GM19467 (cell line): ENCODE data around the gene FN3K.
A peak's percentile ranks its signal among the peaks of the same experiment; 100 is the strongest.

Experiments
- ATAC-seq: cut with Tn5 transposase; IDR thresholded peaks from one replicate; pipeline ENCODE4 v1.9.1; 2021; ENCODE audit warnings: mild to moderate bottlenecking, moderate library complexity; ENCODE audit not compliant: unreplicated experiment

FN3K gene

DNA sequence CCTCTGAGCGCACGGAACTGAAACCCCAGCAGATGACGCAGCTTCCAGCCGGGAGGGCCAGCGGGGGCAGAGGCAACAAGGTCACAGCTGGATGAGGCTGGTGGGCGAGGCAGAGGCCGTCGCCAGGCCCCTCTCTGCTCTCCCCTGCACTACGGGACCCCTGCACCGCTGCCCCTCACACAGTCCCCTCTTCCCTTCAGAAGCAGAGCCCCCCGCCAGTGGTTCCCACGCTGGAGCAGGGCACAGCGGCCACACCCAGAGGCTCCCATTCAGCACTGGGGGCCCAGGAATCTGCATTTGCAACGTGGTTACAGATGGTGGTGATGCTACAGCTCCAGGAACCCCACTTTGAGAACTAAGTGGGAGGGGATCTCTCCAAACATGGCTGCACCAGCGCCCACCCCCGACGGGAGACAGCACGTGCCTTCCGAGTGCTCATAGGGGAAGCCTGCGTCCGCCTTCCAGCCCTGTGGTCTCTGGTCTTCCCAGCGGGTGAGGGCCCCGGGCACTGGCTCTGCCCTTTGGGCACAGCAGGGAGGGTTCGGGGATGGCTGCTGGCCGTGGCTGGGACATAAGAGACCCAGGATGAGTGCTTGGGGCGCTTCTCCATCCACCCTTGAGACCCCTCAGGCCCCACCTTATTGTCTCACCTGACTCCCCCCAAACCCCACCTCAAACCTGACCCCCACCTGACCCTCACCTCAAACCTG is 32.2 kb upstream of the FN3K start:
- no peak for ATAC-seq

DNA sequence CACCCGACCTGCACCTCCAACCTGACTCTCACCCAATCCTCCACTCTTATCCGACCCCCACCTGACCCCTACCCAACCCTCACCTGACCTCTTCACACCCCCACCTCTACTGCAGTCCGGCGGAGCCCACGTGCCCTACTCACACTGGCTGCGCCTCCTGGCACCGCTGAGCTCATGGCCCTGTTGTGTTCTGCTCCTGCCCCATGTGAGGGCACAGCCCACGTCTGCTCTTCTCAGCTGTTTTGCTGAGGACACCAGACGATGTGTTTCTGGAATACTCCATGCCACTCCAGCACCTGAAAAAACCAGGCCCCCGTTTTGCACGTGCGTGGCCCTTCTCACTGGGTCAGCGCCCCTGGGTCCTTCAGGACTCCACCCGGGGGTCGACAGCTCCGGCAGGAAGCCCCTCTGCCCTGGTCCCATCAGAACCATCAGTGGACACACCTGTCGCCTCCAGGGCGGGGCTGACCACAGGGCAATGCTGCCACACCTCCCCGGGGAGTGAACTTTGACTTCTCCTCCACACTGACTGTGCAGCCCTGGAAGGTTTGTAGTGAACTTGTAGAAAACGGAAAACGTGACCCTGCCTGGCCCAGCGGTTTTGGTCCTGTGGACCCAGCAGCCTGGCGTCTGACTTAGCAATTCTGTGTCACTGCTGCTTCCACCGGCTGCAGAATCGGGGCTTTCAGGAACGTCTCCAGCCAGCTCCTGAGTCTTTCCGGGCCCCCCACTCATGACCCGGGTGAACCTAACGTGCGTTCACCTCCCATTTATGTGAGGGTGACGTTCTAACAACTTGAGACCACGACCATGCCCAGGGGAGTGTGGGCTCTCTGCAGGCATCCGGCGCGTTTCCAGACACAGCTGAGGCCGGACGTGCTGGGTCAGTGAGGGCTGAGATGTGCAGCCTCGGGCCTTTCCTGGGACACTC is 31.2 kb upstream of the FN3K start:
- no peak for ATAC-seq

DNA sequence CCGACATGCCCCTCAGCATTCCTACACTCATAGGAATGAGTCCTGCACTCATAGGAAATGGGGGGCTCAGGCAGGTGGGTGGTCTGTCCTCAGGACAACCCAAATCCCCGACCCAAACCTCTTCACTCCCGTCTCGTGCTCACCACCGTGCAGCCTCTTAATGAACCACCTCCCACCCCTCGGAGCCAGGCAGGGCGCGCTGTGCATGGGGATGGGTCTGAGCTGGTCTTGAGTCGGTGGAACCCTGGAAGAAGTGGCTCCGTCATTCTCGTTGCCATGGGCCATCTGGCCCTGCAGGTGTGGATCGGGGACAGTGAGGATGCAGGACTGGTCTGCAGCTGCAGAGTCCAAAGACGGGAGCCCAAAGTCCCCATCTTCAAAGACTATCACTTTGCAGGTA is 30.5 kb upstream of the FN3K start:
- no peak for ATAC-seq

DNA sequence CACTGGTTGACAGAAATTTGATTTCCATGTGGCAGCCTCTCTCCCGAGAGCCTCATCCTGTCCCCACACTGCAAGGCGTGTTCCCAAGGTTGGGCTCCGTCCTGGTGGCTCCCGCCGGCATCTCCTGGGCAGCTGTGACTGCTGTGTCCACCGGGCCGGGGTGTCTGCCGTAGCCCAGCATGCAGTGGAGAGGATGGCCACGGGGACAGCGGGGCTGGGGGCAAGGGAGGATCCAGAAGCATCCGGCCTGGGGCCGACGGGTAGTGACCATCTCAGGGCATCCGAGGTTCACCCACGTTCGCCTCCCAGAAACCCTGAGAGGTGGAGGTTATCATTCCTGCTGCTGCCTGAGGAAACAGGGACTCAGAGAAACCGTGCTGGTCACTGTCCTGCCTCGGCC is 29.7 kb upstream of the FN3K start:
- no peak for ATAC-seq

DNA sequence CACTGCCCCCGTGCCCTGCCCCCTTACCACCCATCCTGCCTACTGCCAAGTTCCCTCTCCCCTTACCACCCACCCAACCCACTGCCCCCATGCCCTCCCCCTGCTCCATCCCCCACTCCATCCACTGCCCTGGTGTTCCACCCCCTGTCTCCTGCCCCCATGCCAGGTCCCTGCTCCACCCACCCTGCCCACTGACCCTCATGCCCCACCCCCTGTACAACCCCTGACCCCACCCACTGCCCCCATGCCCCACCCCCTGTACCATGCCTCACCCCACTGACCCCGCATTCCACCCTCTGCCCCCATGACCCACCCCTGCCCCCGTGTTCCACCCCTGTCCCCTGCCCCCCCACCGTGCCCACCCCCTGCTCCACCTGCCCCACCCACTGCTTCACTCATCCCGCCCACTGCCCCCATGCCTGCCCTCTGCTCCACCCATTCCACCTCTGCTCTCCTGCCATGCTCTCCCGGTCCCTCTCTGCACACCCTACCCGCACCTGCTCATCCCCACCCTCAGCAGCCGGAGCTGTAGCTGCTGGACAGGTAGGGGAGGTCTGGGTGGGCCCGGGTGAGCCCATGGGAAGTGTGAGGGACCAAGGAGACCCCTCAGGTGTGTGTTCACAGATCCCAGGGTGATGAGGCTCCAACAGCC is 26.3 kb upstream of the FN3K start:
- no peak for ATAC-seq

DNA sequence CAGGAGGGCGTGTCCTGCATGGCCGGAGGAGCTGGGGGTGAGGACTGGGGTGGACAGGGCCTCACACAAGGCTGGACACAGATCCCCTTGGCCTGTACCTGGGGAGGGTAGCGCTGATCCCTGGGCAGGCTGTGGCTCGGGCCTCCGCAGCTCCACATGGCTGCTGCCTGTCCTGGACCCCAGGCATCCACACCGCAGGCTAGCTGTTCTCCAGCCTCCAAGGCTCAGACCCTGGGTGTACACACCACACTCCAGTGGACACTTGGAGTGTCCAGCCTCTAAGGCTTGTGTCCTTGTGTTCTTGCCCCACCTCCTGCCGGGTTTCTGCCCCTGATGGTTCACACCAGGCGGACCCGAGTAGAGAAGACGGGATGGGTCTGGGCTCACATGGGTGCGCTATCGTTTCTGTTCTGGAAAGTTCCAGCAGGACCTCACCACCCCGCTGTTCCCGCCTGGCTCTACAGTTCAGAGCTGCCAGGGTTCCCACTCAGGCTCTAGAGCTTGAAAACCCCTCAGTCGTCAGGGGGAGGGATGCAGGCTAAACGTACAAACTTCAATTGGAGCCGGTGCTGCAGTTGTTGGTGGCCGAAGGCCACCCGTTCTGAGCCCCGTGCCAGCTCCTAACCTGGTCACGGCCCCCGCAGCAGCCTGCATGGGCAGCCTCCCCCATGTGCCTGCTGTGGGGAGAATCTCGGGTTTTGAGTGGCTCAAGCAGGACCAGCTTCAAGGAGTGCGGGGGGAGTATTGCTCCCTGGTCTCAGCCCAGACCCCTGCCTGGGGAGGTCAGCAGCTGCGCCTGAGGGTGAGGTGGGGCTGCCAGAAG is 25.5 kb upstream of the FN3K start:
- no peak for ATAC-seq

DNA sequence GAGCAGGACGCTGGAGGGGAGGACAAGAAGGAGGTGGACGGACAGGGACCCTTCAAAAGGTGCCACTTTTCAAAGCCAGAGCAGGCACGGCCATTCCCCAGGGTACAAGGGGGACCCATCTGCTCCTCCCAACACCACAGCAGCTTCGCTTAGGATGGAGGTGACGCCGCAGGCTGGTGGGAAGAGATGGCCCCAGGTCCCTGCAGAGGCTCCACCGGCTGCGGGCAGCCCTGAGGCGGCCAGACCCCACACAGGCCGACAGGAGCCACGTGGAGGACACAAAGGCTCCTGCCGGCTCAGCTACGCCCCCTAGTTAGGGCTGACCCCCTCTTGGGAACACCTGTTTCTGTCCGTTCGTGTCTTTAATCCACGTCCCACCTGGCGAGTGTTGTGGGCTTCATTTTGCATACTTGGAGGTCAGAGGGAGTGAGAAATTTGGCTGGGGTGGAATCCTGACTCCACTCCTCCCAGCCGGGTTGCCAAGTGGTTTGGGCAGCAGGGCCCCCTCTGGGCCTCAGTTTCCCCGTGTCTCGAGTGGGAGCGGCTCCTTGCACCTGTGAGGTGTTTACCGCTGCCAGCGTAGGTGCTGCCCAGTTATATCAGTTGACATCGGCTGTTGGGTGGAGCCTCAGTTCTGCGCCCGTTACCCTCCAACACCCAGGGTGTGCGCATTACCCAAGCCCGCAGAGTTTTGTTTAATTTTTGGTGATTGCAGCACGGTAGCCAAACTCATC is 24.7 kb upstream of the FN3K start:
- ATAC-seq = no peak

DNA sequence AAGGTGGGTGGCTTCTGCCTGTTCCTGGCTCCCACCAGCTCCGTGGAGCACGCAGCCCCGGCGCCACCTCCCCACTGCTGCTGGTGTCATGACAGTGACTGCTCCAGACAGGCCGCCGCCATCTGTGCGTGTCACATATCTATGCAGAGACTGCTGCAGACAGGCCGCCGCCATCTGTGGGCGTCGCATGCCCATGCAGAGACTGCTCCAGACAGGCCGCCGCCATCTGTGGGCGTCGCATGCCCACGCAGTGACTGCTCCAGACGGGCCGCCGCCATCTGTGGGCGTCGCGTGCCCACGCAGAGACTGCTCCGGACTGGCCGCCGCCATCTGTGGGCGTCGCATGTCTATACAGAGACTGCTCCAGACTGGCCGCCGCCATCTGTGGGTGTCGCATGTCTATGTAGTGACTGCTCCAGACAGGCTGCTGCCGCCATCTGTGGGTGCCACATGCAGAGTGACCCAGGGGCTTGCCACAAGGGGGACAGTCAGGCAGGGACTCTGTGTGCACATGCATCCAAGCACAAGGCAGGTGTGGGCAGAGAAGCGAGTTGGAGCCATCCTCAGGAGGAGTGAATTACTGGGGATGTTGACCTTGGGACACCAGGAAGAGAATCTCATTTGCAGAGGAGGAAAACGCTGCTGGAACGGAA is 22.2 kb upstream of the FN3K start:
- ATAC-seq = no peak

DNA sequence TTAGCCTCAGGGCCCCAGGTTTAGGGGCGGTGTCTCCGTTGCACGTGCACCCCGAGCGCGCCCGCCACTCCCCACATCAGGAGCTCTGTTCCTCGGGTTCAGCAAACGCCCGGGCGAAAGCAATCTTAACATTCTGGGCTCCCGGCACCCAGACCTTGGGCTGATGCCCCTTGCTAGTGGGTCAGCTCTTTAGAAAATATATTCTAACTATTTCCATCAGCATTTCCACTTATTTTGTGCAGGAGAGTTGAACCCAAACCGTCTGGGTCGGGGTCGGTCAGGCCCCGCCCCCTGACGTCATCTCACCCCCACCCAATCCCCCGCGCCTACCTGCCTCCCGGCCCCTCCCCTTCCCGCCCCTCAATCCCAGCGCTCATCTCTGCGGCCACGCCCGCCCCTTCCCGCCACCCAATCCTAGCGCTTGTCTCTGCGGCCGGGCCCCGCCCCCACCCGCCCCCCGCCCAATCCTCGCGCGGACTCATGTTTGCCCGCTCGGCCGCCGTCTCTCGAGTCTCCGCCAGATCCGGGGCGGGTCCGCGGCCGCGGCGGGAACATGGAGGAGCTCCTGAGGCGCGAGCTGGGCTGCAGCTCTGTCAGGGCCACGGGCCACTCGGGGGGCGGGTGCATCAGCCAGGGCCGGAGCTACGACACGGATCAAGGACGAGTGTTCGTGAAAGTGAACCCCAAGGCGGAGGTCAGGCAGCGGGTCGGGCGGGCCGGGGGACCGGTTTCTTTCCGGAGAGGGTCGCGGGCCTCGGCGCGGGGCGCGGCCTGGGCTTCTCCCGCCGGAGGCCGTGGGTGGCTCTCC is 19.0 kb upstream of the FN3K start, which contains the start of gene FN3KRP:
Gene FN3KRP (plus strand): TSS at position 504 of the 808 bp plus-strand sequence. CDS start 50 bp downstream, at position 554.
- peak; percentile 58 for ATAC-seq

DNA sequence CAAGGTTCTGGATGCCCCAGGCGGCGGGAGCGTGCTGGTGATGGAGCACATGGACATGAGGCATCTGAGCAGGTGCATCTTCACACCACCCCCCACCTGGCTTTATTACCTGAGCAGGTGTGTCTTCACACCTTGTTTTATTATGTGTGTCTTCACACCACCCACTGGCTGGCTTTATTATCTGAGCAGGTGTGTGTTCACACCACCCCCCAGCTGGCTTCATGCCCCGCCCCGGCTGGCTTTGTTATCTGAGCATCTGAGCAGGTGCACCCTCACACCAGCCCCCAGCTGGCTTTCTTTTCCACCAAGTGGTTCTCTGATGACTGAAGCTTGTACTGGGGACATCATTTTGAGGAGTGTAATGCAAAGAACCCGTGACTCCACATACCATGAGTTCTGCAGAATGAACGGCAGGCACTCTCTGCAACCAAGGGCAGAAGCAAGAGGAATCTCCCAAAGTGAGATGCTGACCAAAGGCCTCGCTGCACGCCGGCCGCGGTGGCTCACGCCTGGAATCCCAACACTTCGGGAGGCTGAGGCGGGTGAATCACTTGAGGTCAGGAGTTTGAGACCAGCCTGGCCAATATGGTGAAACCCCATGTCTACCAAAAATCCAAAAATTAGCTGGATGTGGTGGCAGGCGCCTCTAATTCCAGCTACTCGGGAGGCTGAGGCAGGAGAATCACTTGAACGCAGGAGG is 16.3 kb upstream of the FN3K start:
- ATAC-seq = no peak

DNA sequence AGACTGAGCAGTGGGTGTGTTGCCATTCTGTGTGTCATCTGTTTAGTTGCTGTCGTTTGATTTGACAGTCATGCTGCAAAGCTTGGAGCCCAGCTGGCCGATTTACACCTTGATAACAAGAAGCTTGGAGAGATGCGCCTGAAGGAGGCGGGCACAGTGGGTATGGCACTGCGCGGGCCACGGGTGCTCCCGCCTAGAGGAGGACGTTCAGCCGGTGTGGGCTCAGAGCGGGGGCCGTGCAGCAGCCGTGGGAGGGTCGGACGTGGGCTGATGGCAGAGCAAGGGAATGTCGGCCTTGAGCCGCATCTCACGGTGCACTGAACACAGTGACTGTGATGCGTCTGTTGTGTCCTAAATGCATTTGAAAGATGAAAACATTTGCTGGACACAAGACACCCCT is 15.2 kb upstream of the FN3K start:
- no peak for ATAC-seq

DNA sequence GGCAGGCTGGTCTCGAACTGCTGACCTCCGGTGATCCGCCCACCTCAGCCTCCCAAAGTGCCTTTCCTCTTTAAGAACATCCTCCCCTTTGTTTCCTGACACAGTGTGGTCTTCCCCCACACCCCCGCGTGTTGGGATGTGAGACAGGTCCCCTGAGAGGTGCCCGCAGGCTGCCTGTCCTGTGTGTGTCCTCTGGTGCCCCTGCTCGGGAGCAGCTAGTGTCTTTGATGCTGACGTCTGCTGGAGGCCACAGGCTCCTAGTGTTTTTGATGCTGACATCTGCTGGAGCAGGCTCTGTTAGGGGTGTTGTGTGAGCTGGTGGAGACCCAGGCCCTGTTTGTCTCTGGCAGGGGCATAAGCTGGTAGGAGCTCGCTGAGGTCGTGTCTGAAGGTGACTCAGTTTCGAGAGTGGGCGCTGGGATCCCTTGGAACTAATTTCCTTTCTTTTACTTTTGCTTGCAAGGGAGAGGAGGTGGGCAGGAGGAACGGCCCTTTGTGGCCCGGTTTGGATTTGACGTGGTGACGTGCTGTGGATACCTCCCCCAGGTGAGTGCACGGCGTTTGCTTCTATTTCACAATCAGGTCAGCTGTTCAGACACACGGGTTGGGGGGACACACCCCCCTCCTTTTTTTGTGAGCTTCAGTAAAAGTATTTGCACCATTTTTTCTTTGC is 12.9 kb upstream of the FN3K start:
- ATAC-seq = no peak

DNA sequence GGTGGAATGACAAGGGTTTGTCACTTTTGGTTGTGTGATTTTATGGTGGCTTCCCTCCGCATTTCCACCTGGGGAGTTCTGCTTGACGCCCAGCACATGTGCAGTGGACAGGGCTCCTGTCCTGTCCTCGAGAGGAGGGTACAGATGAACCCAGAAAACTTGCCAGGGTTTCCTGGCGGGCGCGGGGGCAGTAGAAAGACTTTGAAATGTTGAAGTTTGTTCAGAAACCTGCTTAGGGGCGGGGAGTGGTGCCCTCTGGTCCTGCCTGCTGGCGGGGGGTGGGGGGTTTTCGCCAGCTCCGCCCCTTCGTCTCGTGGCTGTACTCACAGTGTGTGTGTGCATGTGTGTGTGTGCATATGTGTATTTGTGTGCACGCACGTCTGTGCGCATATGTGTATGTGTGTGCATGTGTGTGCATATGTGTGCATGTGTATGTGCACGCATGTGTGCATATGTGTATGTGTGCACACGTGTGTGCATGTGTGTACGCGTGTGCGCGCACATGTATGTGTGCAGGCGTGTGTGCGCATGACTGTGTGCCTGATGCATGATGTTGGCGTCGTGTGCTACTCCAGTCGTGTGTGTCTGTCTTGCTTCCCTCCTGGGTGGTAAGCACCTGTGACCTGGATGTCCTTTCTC is 12.1 kb upstream of the FN3K start:
- no peak for ATAC-seq

DNA sequence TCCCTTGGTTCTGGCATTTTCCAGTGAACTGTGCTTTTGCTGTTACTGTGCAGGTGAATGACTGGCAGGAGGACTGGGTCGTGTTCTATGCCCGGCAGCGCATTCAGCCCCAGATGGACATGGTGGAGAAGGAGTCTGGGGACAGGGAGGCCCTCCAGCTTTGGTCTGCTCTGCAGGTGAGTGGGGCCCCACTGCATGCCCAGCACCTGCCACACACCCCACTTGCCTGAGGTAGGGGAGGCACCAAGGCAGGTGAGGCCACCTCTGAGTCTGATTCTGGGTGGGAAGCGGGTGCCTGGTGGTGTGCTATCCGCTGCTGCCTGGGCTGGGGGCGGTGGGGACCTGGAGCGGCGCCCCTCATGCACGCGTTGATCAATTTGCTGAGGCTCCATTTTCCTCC is 9.0 kb upstream of the FN3K start:
- ATAC-seq = no peak

DNA sequence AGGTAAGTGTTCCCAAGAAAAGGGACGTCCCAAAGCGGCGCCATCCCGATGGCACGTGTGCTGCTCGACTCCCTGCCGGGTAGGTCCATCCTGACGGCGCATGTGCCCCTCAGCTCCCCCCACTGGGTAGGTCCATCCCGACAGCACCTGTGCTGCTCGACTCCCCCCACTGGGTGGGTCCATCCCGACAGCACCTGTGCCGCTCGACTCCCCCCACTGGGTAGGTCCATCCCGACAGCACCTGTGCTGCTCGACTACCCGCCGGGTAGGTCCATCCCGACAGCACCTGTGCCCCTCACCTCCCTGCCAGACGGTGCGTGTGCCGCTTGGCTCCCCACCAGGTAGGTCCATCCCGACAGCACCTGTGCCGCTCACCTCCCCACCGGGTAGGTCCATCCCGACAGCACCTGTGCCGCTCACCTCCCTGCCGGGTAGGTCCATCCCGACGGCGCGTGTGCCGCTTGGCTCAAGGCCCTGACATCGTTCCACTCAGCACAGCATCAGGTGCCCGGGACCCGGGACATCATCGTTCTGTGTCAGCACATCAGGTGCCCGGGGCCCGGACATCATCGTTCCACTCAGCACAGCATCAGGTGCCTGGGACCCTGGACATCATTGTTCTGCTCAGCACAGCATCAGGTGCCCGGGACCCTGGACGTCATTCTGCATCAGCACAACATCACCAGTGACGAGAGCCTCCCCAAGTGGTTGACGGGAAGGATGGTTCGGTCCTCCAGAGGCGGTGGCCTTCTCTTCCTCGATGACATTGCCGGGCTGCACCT is 5.7 kb upstream of the FN3K start:
- no peak for ATAC-seq

DNA sequence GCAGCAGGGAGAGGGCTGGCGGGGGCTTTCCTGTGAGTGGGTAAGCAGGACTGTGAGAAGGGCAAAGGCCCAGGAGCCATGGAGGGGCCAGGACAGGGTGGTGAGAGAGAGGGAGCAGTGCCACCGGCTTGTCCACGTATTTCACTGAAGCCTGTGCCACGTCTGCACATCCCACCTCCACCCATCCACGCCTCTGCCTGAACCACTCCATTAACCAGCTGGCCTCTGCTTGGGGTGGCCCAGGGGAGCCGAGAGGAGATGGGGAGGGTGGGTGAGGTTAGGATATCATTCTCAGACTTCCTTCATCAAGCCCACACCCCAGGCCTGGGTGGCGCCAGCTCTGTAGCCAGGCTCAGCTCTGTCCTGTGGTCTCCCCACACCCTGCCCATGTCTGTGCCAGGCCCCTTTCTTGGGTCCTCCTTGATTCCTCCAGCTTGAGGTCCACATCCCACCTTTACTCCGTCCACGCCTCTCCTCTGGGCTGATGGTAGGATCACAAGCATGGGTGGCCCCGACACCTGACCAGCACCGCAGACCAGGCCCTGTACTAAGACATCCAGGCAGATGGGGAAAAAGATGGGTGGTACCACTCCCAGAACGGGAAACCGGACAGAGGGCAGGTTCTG is 3.2 kb upstream of the FN3K start:
- ATAC-seq = no peak
